ENCODE measurements around the gene SH3GL1.

DNA sequence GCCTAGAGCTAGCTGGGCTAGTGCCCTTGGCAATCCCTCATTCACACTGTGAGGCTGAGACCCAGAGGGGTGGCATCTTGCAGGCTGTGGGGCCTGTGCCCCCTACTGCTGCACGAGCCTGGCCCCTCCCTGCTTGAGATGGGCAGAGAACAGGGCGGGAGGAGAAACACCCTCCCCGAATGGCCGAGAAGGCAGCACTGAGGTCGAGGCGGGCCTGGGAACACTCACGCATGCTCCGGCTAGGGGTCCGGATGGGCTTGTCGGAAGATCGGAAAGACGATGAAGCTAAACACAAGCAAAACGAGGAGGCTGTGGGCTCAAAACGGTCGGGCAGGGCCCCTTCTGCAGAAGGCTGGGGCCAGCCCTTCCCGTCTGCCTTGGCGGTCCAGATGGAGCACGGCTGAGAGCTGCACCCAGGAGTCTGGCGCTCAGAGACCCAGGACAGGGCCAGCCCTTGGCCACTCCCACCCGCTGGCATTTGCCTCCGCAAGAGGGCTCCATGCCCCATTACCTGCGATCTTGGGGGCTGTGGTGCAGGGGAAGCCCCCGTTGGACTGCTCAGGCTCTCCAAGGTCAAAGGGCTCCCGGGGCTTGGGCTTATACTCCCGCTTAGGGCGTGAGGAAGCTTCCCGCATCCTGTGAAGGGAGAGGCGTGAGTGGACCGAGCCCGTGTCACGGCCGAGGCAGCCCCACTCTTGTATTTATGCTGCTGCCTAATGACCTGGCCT, 38.1 kb downstream of the SH3GL1 start:
- TF ChIP-seq, protein P1, sequence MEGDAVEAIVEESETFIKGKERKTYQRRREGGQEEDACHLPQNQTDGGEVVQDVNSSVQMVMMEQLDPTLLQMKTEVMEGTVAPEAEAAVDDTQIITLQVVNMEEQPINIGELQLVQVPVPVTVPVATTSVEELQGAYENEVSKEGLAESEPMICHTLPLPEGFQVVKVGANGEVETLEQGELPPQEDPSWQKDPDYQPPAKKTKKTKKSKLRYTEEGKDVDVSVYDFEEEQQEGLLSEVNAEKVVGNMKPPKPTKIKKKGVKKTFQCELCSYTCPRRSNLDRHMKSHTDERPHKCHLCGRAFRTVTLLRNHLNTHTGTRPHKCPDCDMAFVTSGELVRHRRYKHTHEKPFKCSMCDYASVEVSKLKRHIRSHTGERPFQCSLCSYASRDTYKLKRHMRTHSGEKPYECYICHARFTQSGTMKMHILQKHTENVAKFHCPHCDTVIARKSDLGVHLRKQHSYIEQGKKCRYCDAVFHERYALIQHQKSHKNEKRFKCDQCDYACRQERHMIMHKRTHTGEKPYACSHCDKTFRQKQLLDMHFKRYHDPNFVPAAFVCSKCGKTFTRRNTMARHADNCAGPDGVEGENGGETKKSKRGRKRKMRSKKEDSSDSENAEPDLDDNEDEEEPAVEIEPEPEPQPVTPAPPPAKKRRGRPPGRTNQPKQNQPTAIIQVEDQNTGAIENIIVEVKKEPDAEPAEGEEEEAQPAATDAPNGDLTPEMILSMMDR (IDR thresholded peaks at IDR 0.05): no peak
- no peak for TF ChIP-seq POLR2A (IDR thresholded peaks at IDR 0.05)
